8988T (cell line): ENCODE data around the gene ZNF423.
"Not testable (repeated sequence)": the region's sequence is repeated elsewhere in the genome, so short reads cannot be mapped to it uniquely, and the experiment has no call there.

Experiments used
- DNase-seq: peaks from one replicate; pipeline ENCODE4 v3.0.0; 2011

ZNF423 gene

DNA sequence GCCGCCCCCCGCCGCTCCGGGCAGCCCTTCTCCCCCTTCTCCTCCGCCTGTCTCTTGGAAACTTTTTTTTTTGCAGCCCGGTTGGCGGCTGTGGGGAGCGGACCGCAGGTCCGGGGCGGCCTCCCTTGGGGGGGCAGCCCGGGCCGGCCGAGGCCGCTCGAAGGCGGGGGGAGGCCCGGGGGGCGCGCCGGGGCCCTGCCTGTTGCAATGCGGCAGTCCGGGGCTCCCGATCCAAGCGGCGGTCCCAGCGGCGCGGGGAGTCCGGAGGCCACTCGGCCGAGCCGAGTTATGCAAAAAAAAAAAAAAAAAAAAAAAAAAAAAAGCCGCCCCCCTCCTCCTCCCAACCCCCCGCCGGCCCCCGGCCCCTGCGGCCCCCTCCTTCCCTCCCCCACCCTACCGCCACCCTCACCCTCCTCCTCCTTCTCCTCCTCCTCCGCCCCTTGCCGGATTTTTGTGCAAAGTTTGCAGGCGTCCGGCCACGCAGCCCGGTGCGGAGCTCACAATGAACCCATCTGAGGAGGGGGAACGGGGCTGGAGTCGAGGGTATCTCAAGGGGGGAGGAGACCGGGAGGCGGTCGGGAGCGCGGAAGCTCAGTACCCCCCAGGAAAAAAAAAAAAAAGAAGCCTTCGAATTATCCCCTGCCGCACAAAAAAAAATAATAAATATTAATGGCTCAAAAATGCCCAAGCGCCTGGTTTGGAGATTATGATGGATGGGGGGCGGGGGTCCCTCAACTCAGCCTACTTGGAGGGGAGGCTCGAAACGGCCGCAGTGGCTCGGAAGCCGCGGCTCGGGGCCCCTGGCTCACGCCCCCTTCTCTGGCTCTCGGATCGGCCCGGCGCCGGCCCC is at the start of gene ZNF423:
Gene ZNF423 (minus strand): TSS at position 291 of the 850 bp plus-strand sequence. CDS start 338 bp downstream, outside the sequence.
- DNase-seq, result no peak

- DNase-seq, result no peak
Observed at GRCh38 chr16:49904348-49905062, 48.6 kb upstream of the ZNF423 start.

DNA sequence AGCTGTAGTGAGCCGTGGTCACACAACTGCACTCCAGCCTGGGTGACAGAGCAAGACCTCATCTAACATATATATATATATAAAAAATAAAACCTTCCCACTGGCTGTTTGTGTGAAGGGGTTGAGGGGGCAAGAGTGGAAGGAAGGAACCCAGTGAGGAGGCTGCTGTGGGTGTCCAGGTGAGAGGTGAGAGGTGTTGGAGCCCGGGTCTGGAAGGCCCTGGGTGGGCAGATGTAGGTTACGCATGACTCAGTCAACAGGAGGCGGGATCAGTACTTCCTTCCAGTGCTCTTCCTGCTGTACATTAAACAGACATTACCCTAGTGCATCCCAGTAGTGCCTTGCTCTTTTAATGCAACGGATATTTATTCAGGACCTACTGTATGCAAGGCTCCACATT is 47.0 kb upstream of the ZNF423 start:
- no peak for DNase-seq

- no peak for DNase-seq
Observed at GRCh38 chr16:49901711-49902110, 45.8 kb upstream of the ZNF423 start.

- DNase-seq, result no peak
Observed at GRCh38 chr16:49900875-49901274, 45.0 kb upstream of the ZNF423 start.

GRCh38 chr16:49899991-49900695 is 44.2 kb upstream of the ZNF423 start:
- DNase-seq, result no peak

GRCh38 chr16:49896447-49896964 is 40.6 kb upstream of the ZNF423 start:
- no peak for DNase-seq

- DNase-seq, result no peak
Observed at GRCh38 chr16:49890876-49891275, 35.0 kb upstream of the ZNF423 start.

DNA sequence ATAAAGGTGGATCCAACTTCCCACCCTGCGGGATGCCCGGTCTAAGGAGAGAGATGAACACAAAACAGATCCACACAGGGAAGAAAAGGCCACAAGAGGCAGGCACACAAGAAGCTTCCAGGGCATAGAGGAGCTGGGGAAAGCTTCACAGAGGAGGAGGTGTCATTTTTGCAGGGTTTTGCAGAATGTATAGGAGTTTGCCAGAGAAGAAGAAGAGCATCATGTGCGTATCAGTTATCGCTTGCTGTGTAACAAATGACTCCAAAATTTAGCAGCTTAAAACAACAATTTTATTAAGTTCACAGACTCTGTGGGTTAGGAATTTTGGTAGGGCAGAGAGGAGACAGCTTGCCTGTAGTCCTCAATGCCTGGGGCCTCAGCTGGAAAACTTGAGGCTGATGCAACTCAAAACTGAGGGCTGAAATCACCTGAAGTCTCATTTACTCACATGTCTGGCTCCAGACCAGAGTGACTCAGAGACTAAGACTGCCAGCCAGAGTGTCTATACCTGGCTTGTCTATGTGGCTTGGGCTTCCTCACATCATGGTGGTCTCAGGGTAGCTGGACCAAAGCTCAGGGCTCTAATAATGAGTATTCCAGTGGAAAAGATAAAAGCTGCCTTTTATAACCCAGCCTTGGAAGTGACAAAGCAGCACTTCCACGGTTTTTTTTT is 33.9 kb upstream of the ZNF423 start:
- DNase-seq, result no peak

GRCh38 chr16:49886554-49887094 is 30.7 kb upstream of the ZNF423 start:
- DNase-seq, result no peak

DNA sequence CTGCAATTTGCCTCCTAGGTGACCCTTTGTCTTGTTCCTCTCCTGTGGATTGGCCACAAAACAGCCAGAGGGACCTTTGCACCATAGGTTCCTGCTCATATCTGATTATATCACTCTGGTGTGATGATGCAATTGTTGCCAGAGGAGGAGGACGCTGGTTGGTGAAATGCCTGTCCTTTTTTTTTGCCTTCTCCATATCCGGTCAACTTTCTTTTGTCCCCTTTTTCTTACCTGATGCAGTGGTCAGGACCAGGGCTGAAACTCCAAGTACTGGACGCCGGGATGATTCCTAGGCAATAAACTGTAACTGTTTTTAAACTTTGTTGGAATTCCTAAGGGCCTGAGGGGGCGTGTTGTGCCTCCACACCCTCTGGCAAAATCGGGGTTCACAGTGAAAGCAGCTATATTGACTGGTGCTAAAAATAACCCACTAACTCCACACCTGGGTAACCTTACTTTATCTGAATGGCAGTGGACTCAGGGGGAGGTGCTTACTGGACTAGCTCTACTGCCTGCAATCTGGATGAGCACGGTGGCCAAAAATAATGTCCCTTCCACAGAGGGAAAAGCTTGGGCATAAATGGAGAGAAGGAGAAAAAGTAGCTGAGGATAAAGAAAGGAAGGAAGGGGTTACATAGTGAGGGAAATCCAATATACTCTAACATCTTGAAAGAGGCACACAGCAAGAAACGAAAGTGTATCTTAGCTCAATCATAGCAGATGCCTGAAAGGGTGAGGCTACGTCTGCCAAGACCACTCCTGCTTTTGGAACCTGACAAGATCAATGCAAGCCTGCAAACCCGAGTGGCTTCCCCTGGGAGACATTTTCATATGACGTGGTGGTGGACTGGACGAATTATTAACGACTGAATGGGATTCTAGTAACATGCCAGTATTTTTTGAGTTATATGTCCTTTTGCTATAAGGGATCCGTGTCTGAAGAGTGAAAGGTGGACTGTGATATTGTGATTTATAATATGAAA is 28.4 kb upstream of the ZNF423 start:
- DNase-seq, result no peak

DNA sequence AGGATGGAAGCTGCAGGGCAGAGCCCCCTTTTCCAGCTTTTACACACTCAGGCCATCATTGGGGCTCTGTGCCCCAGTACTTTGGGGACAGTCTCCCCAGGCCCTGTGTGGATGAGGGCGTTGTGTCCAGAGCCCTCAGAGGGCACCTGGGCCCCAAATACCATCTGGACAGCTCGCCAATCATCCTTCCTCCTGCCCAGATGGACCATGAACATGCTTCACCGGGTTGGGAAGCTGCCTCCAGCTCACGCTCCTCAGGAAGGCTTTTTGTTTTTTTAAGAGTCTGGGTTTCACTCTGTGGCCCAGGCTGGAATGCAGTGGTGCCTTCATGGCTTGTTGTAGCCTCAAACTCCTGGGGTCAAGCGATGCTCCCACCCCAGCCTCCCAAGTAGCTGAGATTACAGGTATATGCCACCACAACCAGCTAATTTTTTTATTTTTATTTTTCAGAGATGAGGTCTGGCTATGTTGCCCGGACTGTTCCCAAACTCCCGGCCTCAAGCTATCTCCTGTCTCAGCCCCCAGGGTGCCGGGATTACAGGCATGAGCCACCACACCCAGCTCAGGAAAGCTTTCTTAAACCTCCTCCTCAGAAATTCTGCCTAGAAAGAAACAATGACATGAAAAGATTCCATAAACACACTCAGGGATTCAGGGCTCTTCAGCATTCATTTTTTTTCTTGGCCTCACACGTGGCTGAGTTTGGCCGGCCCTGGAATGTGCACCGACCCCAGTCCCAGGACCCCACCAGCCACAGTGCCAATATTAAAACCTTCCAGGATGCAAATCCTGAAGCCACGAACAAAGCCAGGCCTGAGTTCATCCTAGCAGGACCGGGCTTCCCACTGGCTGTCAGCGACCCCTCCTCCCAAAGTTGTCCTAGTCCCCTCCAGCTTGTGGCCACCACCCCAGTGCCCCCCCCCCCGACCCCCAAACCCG is 27.4 kb upstream of the ZNF423 start:
- DNase-seq, result no peak

DNA sequence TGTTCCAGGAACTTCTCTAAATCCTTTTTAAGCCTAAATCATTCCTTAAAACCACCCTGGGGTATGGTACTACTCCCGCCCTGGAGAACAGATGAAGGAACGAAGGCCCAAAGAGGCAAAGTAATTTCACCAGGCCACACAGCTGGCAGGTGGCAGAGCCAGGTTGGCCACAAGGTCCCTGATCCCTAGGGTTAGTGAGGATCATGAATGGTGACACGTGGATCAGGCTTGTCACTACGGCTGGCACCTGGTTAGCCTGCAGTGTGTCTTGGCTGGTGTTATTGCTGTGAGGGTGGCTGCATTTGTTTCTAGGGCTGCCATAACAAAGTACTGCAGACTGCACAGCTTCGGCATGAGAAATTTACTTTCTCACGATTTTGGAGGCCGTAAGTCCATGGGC is 26.0 kb upstream of the ZNF423 start:
- no peak for DNase-seq

DNA sequence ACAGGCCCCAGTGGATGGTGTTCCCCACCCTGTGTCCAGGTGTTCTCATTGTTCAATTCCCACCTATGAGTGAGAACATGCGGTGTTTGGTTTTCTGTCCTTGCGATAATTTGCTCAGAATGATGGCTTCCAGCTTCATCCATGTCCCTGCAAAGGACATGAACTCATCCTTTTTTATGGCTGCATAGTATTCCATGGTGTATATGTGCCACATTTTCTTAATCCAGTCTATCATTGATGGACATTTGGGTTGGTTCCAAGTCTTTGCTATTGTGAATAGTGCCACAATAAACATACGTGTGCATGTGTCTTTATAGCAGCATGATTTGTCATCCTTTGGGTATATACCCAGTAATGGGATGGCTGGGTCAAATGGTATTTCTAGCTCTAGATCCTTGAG is 22.6 kb upstream of the ZNF423 start:
- not testable (repeated sequence) for DNase-seq

DNA sequence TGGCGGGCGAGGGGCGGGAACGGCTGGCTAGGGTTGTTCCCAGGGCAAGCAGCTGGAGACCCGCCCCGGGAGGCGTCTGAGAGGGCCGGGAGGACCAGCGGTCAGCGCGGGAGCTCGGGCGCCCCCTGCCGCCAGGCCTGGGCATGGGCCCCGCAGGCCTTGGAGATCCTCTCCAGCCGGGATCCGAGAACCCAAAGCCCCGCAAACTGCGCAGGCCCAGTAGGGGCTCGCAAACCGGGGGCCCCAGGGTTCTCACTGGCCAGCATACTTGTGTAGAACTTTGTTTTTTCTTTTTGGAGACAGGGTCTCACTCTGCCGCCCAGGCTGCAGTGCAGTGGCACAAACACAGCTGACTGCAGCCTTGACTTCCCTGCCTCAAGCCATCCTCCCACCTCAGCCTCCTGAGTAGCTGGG is 20.8 kb upstream of the ZNF423 start:
- peak; percentile 98 for DNase-seq

GRCh38 chr16:49875806-49876715 is 20.1 kb upstream of the ZNF423 start:
- DNase-seq, result no peak

DNA sequence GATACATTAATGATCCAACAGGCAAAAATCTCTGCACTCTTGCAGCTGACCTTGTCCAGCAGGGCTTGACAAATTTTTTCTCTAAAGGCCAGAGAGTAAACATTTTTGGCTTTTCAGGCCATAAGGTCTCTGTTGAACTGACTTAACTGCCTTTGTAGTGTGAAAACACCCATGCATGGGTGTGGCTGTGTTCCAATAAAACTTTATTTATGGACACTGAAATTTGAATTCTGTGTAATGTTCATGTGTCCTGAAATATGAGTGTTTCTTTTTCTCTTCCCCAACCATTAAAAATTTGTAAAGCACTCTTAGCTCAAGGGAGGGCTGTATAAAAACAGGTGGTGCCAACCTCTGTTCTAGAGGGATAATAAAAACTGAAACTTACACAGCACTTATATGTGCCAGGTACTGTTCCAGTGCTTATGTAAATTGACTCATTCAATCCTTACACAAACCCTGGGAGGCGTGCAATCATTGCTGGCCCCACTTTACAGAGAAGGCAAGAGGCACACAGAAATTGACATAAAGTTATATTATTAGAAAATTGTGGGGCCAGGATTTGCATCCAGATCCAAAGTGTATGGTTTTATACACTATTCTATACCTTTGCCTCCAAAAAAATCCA is 18.8 kb upstream of the ZNF423 start:
- no peak for DNase-seq

GRCh38 chr16:49871824-49872223 is 15.9 kb upstream of the ZNF423 start:
- not testable (repeated sequence) for DNase-seq
